Spleen (tissue), 11 donors: ENCODE results near the gene UNCX. TPM values are rescaled to one million over a fixed set of nuclear protein-coding genes. Genes with fewer than 3 reads are reported as not detected.
"Not testable (repeated sequence)": the region's sequence is repeated elsewhere in the genome, so short reads cannot be mapped to it uniquely, and the experiment has no call there.

ENCODE experiments used
- DNase-seq: peaks from one replicate; pipeline ENCODE4 v3.0.0-alpha.2; 2020
- H3K27ac ChIP-seq, 8 donors: fragments of 200-600 bp; sonication (generic) in 7 of 8; 1 replicate in 4 of 8; 2 replicates in 4 of 8; pipeline versions ENCODE4 v1.5.0 to v1.8.0; 2016 to 2021; ENCODE audit warnings: inconsistent platforms in 4 of 8, mild to moderate bottlenecking in 4 of 8, moderate library complexity in 1 of 8
- H3K27me3 ChIP-seq, 7 donors: fragments of 200-600 bp; sonication (generic) in 6 of 7; replicated peaks in 1 of 7; 1 replicate in 4 of 7; 2 replicates in 3 of 7; pipeline versions ENCODE4 v1.5.0 to v1.8.0; 2016 to 2021; ENCODE audit warnings: inconsistent platforms in 3 of 7, mild to moderate bottlenecking in 1 of 7
- H3K36me3 ChIP-seq, 6 donors: fragments of 200-600 bp; sonication (generic) in 5 of 6; 1 replicate in 4 of 6; 2 replicates in 2 of 6; pipeline versions ENCODE4 v1.5.0 to v1.8.0; 2016 to 2021; ENCODE audit warnings: inconsistent platforms in 2 of 6
- H3K4me1 ChIP-seq, 6 donors: fragments of 200-600 bp; sonication (generic) in 5 of 6; 1 replicate in 3 of 6; 2 replicates in 3 of 6; pipeline versions ENCODE4 v1.5.0 to v1.8.0; 2016 to 2021; ENCODE audit warnings: inconsistent platforms in 3 of 6
- H3K4me3 ChIP-seq, 8 donors: fragments of 200-600 bp; sonication (generic) in 7 of 8; 1 replicate in 4 of 8; 2 replicates in 4 of 8; pipeline versions ENCODE4 v1.5.0 to v1.8.0; 2016 to 2021; ENCODE audit warnings: inconsistent platforms in 4 of 8, mild to moderate bottlenecking in 4 of 8, moderate library complexity in 2 of 8
- H3K9me3 ChIP-seq, 8 donors: fragments of 200-600 bp; sonication (generic) in 7 of 8; 1 replicate in 4 of 8; 2 replicates in 4 of 8; pipeline versions ENCODE4 v1.5.0 to v1.8.0; 2016 to 2021; ENCODE audit warnings: inconsistent platforms in 4 of 8
- POLR2A ChIP-seq, 3 donors: fragments of 450-650 bp; IDR thresholded peaks; one replicate each; pipeline ENCODE4 v1.5.1; 2017; ENCODE audit warnings: antibody characterized with exemption in 3 of 3, mild to moderate bottlenecking in 1 of 3
- POLR2AphosphoS5 ChIP-seq, 3 donors: sonication (generic); formaldehyde crosslinking; IDR thresholded peaks; one replicate each; pipeline ENCODE4 v1.5.1; 2017; ENCODE audit warnings: antibody characterized with exemption in 3 of 3
- WGBS, 5 donors: extraction: QIAGEN DNeasy Blood & Tissue Kit in 3 of 5; methylation state at CpG; one replicate each; pipeline versions ENCODE4 v1.1.5 to v1.1.7; 2013 to 2018; 5-methylcytosine and 5-hydroxymethylcytosine counted together
- intact Hi-C: fragments of 100-400 bp; cut with DNase I; formaldehyde crosslinking; loops from one replicate; pipeline ENCODE4 v1.15.0; 2023; ENCODE audit warnings: low total_unique reads
- polyA plus RNA-seq, 3 donors: library from polyadenylated mRNA; stranded (reverse); fragments of 200-250 nt; gene quantifications; one replicate each; pipeline ENCODE4 v1.2.1, GENCODE V29; 2013
- total RNA-seq, 7 donors: library from RNA; depleted of rRNA in 3 of 7; stranded (reverse); fragments of >200 nt in 3 of 7; fragmentation: NEBNext Ultra II Directional in 4 of 7; extraction: Animal tissue kit (Norgen Biotek cat#: 25700) in 4 of 7; gene quantifications; one replicate each; pipeline versions ENCODE4 v1.1.0 to v1.2.1, GENCODE V29; 2016 to 2021
- TF ChIP-seq, protein P1 (sequence below), 11 experiments: fragments of 200-600 bp in 7 of 11; fragments of 450-650 bp in 4 of 11; sonication (generic) in 4 of 11; IDR thresholded peaks in 8 of 11; conservative IDR thresholded peaks in 3 of 11; 1 replicate in 7 of 11; 2 replicates in 4 of 11; pipeline versions ENCODE4 v1.4.0 to v1.8.0; 2016 to 2021; ENCODE audit warnings: antibody characterized with exemption in 11 of 11, inconsistent platforms in 4 of 11, mild to moderate bottlenecking in 1 of 11
- donor health status: healthy with polysubstance abuse.
- donor health status: DM: no; HTN: no; CAD: no; lungs with moderate emphysema.
- donor health status: DM: no; HTN: no; CAD: no.
- donor health status: Bipolar disorder and iron deficiency.
- donor health status: healthy.
- donor health status: DM: no; HTN: no; CAD: no.
- donor health status: DM: yes; HTN: yes; CAD: no.

Gene UNCX
- total and polyA plus RNA-seq, 10 donors, result not detected

DNA sequence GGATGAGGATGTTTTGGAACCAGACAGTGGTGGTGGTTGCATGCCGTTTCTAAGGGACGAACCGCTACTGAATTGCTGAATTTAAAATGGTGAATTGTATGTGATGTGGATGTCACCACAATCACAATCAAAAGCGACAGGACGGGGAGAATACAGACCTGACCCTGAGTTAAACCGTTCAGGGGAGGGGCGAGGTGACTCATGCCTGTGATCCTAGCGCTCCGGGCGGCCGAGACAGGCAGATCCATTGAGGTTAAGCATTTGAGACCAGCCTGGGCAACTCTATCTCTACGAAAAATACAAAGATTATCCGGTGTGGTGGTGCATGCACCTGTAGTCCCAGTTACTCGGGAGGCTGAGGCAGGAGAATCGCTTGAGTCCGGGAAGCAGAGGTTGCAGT lies 46.4 kb downstream of the UNCX start:
- Histone ChIP-seq H3K4me3 (no peak overlapping the region), H3K4me1 (no peaks in the 10 kb centered on the region), H3K27me3 (peaks cover 0 to 46% (median 11%) of the 10 kb centered on the region in 7 donors), H3K27ac (no peak overlapping the region), H3K9me3 (peaks cover 0 to 10% (median 0%) of the 10 kb centered on the region in 8 donors), H3K36me3 (no peaks in the 10 kb centered on the region)
- peak; percentile 21 for DNase-seq
- TF ChIP-seq, protein P1, sequence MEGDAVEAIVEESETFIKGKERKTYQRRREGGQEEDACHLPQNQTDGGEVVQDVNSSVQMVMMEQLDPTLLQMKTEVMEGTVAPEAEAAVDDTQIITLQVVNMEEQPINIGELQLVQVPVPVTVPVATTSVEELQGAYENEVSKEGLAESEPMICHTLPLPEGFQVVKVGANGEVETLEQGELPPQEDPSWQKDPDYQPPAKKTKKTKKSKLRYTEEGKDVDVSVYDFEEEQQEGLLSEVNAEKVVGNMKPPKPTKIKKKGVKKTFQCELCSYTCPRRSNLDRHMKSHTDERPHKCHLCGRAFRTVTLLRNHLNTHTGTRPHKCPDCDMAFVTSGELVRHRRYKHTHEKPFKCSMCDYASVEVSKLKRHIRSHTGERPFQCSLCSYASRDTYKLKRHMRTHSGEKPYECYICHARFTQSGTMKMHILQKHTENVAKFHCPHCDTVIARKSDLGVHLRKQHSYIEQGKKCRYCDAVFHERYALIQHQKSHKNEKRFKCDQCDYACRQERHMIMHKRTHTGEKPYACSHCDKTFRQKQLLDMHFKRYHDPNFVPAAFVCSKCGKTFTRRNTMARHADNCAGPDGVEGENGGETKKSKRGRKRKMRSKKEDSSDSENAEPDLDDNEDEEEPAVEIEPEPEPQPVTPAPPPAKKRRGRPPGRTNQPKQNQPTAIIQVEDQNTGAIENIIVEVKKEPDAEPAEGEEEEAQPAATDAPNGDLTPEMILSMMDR (IDR thresholded peaks at IDR 0.05 in 8 of 11, conservative IDR thresholded peaks at IDR 0.05 in 3 of 11), result no peak
- TF ChIP-seq POLR2AphosphoS5 (IDR thresholded peaks at IDR 0.05) (no peak), POLR2A (IDR thresholded peaks at IDR 0.05) (no peak)
- WGBS, 5 donors, result 83 to 92% (median 88%) methylated on average over 16 of the region's 16 CpGs
- intact Hi-C loops, result no loop called here

DNA sequence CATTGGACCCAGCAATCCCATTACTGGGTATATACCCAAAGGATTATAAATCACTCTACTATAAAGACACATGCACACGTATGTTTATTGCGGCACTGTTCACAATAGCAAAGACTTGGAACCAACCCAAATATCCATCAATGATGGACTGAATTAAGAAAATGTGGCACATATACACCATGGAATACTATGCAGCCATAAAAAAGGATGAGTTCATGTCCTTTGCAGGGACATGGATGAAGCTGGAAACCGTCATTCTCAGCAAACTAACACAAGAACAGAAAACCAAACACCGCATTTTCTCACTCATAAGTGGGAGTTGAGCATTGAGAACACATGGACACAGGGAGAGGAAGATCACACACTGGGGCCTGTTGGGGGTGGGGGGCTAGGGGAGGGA lies 47.2 kb downstream of the UNCX start:
- intact Hi-C loops, DNase-seq, H3K4me1 ChIP-seq, H3K36me3 ChIP-seq, H3K9me3 ChIP-seq, H3K4me3 ChIP-seq, H3K27ac ChIP-seq: not testable (repeated sequence)
- WGBS, 5 donors, result 64 to 75% (median 72%) methylated on average over 4 of the region's 4 CpGs
- peaks cover 0 to 46% (median 11%) of the 10 kb centered on the region in 7 donors for H3K27me3 ChIP-seq

DNA sequence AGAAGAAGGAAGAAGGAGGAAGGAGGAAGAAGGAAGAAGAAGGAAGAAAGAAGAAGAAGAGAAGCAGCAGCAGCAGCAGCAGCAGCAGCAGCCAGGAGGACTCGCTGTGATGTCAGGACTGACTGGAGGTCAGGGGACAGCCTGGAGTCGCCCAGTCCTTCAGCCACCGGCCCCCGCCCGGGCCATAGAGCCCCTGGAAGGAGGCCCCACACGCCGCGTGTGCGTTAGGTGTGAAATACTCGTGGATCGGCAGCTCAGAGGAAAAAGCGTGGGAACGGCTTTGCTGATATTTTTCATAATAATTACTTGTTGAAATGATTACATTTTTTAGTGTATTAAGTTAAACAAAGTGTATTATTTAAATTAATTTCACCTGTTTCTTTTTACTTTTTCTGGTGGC lies 48.4 kb downstream of the UNCX start:
- intact Hi-C loops, result no loop called here
- Histone ChIP-seq H3K4me1 (no peaks in the 10 kb centered on the region), H3K27ac (no peak overlapping the region), H3K4me3 (no peak overlapping the region), H3K9me3 (peaks cover 0 to 7% (median 0%) of the 10 kb centered on the region in 8 donors), H3K27me3 (peaks cover 0 to 46% (median 3%) of the 10 kb centered on the region in 7 donors), H3K36me3 (no peaks in the 10 kb centered on the region)
- WGBS, 5 donors, result 52 to 83% (median 75%) methylated on average over 13 of the region's 13 CpGs
- no peak for TF ChIP-seq POLR2A (IDR thresholded peaks at IDR 0.05)
- no peak for TF ChIP-seq POLR2AphosphoS5 (IDR thresholded peaks at IDR 0.05)
- TF ChIP-seq, protein P1 (IDR thresholded peaks at IDR 0.05 in 8 of 11, conservative IDR thresholded peaks at IDR 0.05 in 3 of 11), result no peak
- DNase-seq, result peak; percentile 41

DNA sequence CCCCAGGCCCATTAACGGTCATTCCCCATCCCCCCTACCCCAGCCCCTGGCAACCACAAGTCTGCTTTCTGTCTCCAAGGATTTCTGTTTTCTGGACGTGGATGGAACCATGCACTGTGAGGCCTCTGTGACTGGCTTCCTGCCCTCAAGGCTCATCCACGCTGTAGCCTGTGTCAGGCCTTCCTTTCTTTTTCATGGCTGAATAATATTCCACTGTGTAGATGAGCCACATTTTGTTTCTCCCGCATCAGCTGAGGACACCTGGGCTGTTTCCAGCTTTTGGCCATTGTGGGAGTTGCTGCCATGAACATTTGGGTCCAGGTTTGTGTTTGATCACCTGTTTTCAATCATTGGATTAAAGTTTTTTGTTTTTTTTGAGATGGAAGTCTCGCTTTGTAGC lies 50.0 kb downstream of the UNCX start:
- Histone ChIP-seq H3K36me3 (no peaks in the 10 kb centered on the region), H3K9me3 (no peaks in the 10 kb centered on the region), H3K4me3 (no peak overlapping the region), H3K4me1 (no peaks in the 10 kb centered on the region), H3K27me3 (peaks cover 0 to 48% (median 0%) of the 10 kb centered on the region in 7 donors), H3K27ac (no peak overlapping the region)
- no peak for DNase-seq
- TF ChIP-seq POLR2AphosphoS5 (IDR thresholded peaks at IDR 0.05), result no peak
- no peak for TF ChIP-seq POLR2A (IDR thresholded peaks at IDR 0.05)
- TF ChIP-seq, protein P1 (IDR thresholded peaks at IDR 0.05 in 8 of 11, conservative IDR thresholded peaks at IDR 0.05 in 3 of 11), result no peak
- intact Hi-C loops, result no loop called here
- WGBS, 5 donors, result 77 to 83% (median 81%) methylated on average over 5 of the region's 5 CpGs

DNA sequence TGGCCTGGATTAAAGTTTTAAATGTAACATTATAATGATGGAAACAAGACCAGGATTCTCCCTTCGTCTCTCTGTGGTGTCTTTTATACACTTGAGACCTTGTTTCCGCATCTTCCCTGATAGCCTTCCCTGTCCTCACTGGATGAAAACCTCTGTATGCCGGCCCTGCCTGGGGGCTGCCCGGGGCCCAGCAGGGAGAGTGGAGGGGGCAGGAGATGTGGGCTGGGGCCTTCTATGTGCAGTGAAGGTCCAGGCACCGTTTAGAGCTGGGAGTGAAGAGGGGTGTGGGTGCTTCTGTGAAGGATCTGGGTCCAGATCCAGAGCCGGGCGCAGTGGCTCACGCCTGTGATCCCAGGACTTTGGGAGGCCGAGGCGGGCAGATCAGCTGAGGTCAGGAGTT lies 50.7 kb downstream of the UNCX start:
- peak; percentile 20 for DNase-seq
- H3K36me3 ChIP-seq, result no peaks in the 10 kb centered on the region
- H3K27me3 ChIP-seq, result peaks cover 0 to 48% (median 0%) of the 10 kb centered on the region in 7 donors
- 77 to 85% (median 79%) methylated on average over 10 of the region's 10 CpGs for WGBS, 5 donors
- H3K9me3 ChIP-seq, result no peaks in the 10 kb centered on the region
- no peaks in the 10 kb centered on the region for H3K4me1 ChIP-seq
- H3K27ac ChIP-seq, result no peak overlapping the region
- no peak for TF ChIP-seq POLR2A (IDR thresholded peaks at IDR 0.05)
- intact Hi-C loops, result no loop called here
- H3K4me3 ChIP-seq, result no peak overlapping the region
